ENCODE results near the gene DNAAF5. TPM values are rescaled to one million over a fixed set of nuclear protein-coding genes. Genes with fewer than 3 reads are reported as not detected.

DNAAF5 gene
- total RNA-seq, 6 experiments from 2014 or later: 9.5 to 22.8 (median 10.5) TPM

GRCh38 chr7:835485-836401 lies 109.2 kb downstream of the DNAAF5 start:
- TF ChIP-seq POLR2A (IDR thresholded peaks at IDR 0.05) (no peak), CTCF (IDR thresholded peaks at IDR 0.05) (no peak)
- Histone ChIP-seq H3K4me3 (no peak overlapping the region), H3K36me3 (peaks cover 0 to 14% (median 0%) of the 10 kb centered on the region in 4 donors), H3K9me3 (no peaks in the 10 kb centered on the region), H3K4me1 (peaks cover 0 to 10% (median 0%) of the 10 kb centered on the region in 4 donors), H3K27me3 (no peaks in the 10 kb centered on the region), H3K27ac (peak overlapping the region in 1 of 3 donors; percentile 31)
- WGBS (ENCODE audit: insufficient coverage, low coverage, low lambda C conversion rate, missing lambda C conversion rate): 78% methylated on average over 21 of the region's 27 CpGs
- intact Hi-C loops (cut with DNase I): no loop called here
- DNase-seq: no peak
- peak in 1 of 4 donors; percentile 5 for ATAC-seq

Other genes with a start within 250 kb of the DNAAF5 start
- gene PDGFA, start 206.9 kb upstream of the DNAAF5 start, total RNA-seq: 10 to 100 TPM in 3 of 6 experiments, 1 to 10 TPM in 3; 2.3 to 20.9 (median 8.4) TPM
- gene PRKAR1B, start 582 bp downstream of the DNAAF5 start, total RNA-seq: 10 to 100 TPM in 3 of 6 experiments, 1 to 10 TPM in 3; 4.7 to 20.8 (median 11.3) TPM
- 10 to 100 TPM; 33.4 to 54.0 (median 48.7) TPM for gene SUN1, start 105.8 kb downstream of the DNAAF5 start, total RNA-seq
- gene GET4, start 149.9 kb downstream of the DNAAF5 start, total RNA-seq: 10 to 100 TPM; 15.6 to 38.3 (median 28.3) TPM
- gene ADAP1, start 228.0 kb downstream of the DNAAF5 start, total RNA-seq: 1 to 10 TPM; 1.4 to 4.2 (median 2.7) TPM
- 1 to 10 TPM; 3.2 to 6.5 (median 4.0) TPM for gene COX19, start 248.8 kb downstream of the DNAAF5 start, total RNA-seq